Skeletal muscle tissue (tissue), 4 donors: ENCODE data around the gene ACOT7. TPM values are rescaled to one million over a fixed set of nuclear protein-coding genes. Genes with fewer than 3 reads are reported as not detected.

Source experiments
- H3K27ac ChIP-seq: one replicate; pipeline ENCODE4 v1.7.0; 2013; ENCODE audit warnings: mild to moderate bottlenecking, low read depth, low read length, inconsistent platforms
- H3K27me3 ChIP-seq, 3 donors: one replicate each; pipeline ENCODE4 v1.7.0; 2013; ENCODE audit warnings: low read length in 3 of 3; ENCODE audit not compliant: control insufficient read depth in 3 of 3, insufficient read depth in 3 of 3
- H3K36me3 ChIP-seq, 3 donors: one replicate each; pipeline ENCODE4 v1.7.0; 2013; ENCODE audit warnings: low read length in 3 of 3; ENCODE audit not compliant: control insufficient read depth in 3 of 3, insufficient read depth in 3 of 3
- H3K4me1 ChIP-seq, 3 donors: one replicate each; pipeline ENCODE4 v1.7.0; 2013; ENCODE audit warnings: low read length in 3 of 3, mild to moderate bottlenecking in 3 of 3; ENCODE audit not compliant: control insufficient read depth in 3 of 3, insufficient read depth in 3 of 3
- H3K4me3 ChIP-seq, 3 donors: one replicate each; pipeline ENCODE4 v1.7.0; 2013; ENCODE audit warnings: low read length in 3 of 3
- H3K9ac ChIP-seq, 3 donors: one replicate each; pipeline ENCODE4 v1.7.0; 2013; ENCODE audit warnings: low read length in 3 of 3, mild to moderate bottlenecking in 3 of 3, moderate library complexity in 2 of 3, low read depth in 1 of 3
- H3K9me3 ChIP-seq, 3 donors: one replicate each; pipeline ENCODE4 v1.7.0; 2013; ENCODE audit warnings: low read length in 3 of 3; ENCODE audit not compliant: control insufficient read depth in 3 of 3
- total RNA-seq: library from RNA; depleted of rRNA; stranded (reverse); fragments of >200 nt; gene quantifications from one replicate; pipeline ENCODE4 v1.2.3, GENCODE V29; 2014
- donor health status: Osteomylitis.

Gene ACOT7
- total RNA-seq, 1 donor from 2014 or later: 3.7 TPM

- Histone ChIP-seq H3K4me3 (no peak overlapping the region), H3K9me3 (no peaks in the 10 kb centered on the region), H3K27ac (no peak overlapping the region), H3K36me3 (no peaks in the 10 kb centered on the region), H3K9ac (no peak overlapping the region), H3K4me1 (no peaks in the 10 kb centered on the region), H3K27me3 (peaks cover 61 to 76% (median 63%) of the 10 kb centered on the region in 3 donors)
These were observed 145.9 kb downstream of the ACOT7 start for GRCh38 chr1:6247651-6248050.

- Histone ChIP-seq H3K36me3 (no peaks in the 10 kb centered on the region), H3K4me3 (no peak overlapping the region), H3K9me3 (no peaks in the 10 kb centered on the region), H3K4me1 (no peaks in the 10 kb centered on the region), H3K9ac (no peak overlapping the region), H3K27ac (no peak overlapping the region), H3K27me3 (peaks cover 64 to 79% (median 65%) of the 10 kb centered on the region in 3 donors)
These were observed 146.8 kb downstream of the ACOT7 start for GRCh38 chr1:6246497-6247467.

- Histone ChIP-seq H3K9me3 (no peaks in the 10 kb centered on the region), H3K4me3 (no peak overlapping the region), H3K36me3 (no peaks in the 10 kb centered on the region), H3K27ac (no peak overlapping the region), H3K4me1 (no peaks in the 10 kb centered on the region), H3K9ac (no peak overlapping the region), H3K27me3 (peaks cover 65 to 79% (median 72%) of the 10 kb centered on the region in 3 donors)
These were observed 147.6 kb downstream of the ACOT7 start for GRCh38 chr1:6245869-6246496.

- no peak overlapping the region for H3K9ac ChIP-seq
- H3K36me3 ChIP-seq: no peaks in the 10 kb centered on the region
- no peak overlapping the region for H3K4me3 ChIP-seq
- no peak overlapping the region for H3K27ac ChIP-seq
- H3K9me3 ChIP-seq: no peaks in the 10 kb centered on the region
- no peaks in the 10 kb centered on the region for H3K4me1 ChIP-seq
- H3K27me3 ChIP-seq: peaks cover 65 to 81% (median 74%) of the 10 kb centered on the region in 3 donors
These were observed 148.3 kb downstream of the ACOT7 start for GRCh38 chr1:6245086-6245868.

- no peaks in the 10 kb centered on the region for H3K4me1 ChIP-seq
- H3K27me3 ChIP-seq: peaks cover 64 to 79% (median 71%) of the 10 kb centered on the region in 3 donors
- no peaks in the 10 kb centered on the region for H3K36me3 ChIP-seq
- H3K9ac ChIP-seq: no peak overlapping the region
- no peaks in the 10 kb centered on the region for H3K9me3 ChIP-seq
- no peak overlapping the region for H3K27ac ChIP-seq
- no peak overlapping the region for H3K4me3 ChIP-seq
These were observed 149.0 kb downstream of the ACOT7 start for GRCh38 chr1:6244401-6245049.

- Histone ChIP-seq H3K4me1 (no peaks in the 10 kb centered on the region), H3K9ac (no peak within 1 kb of the TSS)
These were observed 149.6 kb downstream of the ACOT7 start, which contains the start of gene HES3 for GRCh38 chr1:6243993-6244392. TSS of gene HES3 (plus strand) at chr1:6244179. CDS start at chr1:6244366, 187 bp downstream.

GRCh38 chr1:6243053-6243834 is 150.3 kb downstream of the ACOT7 start:
- H3K4me1 ChIP-seq: no peaks in the 10 kb centered on the region
- H3K27ac ChIP-seq: no peak overlapping the region
- no peak overlapping the region for H3K4me3 ChIP-seq
- H3K9ac ChIP-seq: no peak overlapping the region
- no peaks in the 10 kb centered on the region for H3K9me3 ChIP-seq
- peaks cover 65 to 79% (median 68%) of the 10 kb centered on the region in 3 donors for H3K27me3 ChIP-seq
- no peaks in the 10 kb centered on the region for H3K36me3 ChIP-seq

More at GRCh38 chr1:6243993-6244392, 149.6 kb downstream of the ACOT7 start, which contains the start of gene HES3:
- H3K27me3 ChIP-seq: peaks cover 67 to 83% (median 75%) of the 10 kb centered on the region in 3 donors
- H3K36me3 ChIP-seq: no peaks in the 10 kb centered on the region
- H3K27ac ChIP-seq: no peak within 1 kb of the TSS
- no peaks in the 10 kb centered on the region for H3K9me3 ChIP-seq
- H3K4me3 ChIP-seq: no peak within 1 kb of the TSS

GRCh38 chr1:6241887-6242740 is 151.5 kb downstream of the ACOT7 start:
- H3K27me3 ChIP-seq: peaks cover 58 to 68% (median 59%) of the 10 kb centered on the region in 3 donors
- H3K9me3 ChIP-seq: no peaks in the 10 kb centered on the region
- no peaks in the 10 kb centered on the region for H3K36me3 ChIP-seq
- no peaks in the 10 kb centered on the region for H3K4me1 ChIP-seq
- no peak overlapping the region for H3K9ac ChIP-seq
- H3K27ac ChIP-seq: no peak overlapping the region
- no peak overlapping the region for H3K4me3 ChIP-seq
